Stimulated activated CD4-positive, alpha-beta T cell treated with anti-CD3 and anti-CD28 coated beads, Interleukin-4, amount 100 ng/mL, for 24 hours (primary cell): ENCODE results near the gene OAF.
"Not testable (repeated sequence)": the region's sequence is repeated elsewhere in the genome, so short reads cannot be mapped to it uniquely, and the experiment has no call there.

Source experiments
- DNase-seq: peaks from one replicate; pipeline ENCODE4 v3.0.0-alpha.2; 2020

OAF gene

DNA sequence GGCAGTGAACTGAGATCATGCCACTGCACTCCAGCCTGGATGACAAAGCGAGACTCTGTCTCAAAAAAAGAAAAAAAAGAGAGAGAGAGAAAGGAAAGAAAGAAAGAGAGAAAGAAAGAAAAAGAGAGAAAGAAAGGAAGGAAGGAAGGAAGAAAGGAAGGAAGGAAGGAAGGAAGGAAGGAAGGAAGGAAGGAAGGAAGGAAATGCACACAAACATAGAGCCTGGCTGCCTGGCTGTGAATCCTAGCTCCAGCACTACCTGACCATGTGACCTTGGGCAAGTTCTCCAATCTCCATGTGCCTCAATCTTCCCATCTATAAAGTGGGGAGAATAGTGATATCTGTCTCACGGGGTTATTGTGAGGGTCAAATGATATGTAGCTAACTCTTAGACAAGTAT lies 63.1 kb downstream of the OAF start:
- not testable (repeated sequence) for DNase-seq

DNA sequence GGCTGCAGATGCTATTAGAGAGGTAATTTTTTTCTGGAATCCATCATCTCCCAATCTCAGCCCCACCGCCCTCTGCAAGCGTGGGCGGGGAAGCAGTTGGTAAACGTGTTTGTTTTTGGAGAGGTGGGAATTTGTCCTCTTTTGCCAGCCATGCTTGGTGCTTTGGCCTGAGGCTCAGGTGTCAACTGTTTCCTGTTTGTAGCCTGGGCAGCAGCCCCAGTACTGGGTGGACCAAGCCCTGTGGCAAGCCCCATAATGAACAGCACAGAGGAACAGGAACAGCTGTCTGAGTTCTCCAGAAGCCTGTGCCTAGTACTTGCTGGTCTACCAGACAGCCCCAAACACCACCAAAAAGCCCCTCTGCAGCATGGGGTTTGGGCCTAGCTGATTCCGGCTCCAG lies 68.7 kb downstream of the OAF start:
- DNase-seq, result no peak
